ELR (cell line): ENCODE measurements around the gene MT1G.
A peak's percentile ranks its signal among the peaks of the same experiment; 100 is the strongest.
"Not testable (repeated sequence)": the region's sequence is repeated elsewhere in the genome, so short reads cannot be mapped to it uniquely, and the experiment has no call there.

Source experiments
- DNase-seq: peaks from one replicate; pipeline ENCODE4 v3.0.0-alpha.2; 2015; ENCODE audit warnings: low read depth

Gene MT1G

DNA sequence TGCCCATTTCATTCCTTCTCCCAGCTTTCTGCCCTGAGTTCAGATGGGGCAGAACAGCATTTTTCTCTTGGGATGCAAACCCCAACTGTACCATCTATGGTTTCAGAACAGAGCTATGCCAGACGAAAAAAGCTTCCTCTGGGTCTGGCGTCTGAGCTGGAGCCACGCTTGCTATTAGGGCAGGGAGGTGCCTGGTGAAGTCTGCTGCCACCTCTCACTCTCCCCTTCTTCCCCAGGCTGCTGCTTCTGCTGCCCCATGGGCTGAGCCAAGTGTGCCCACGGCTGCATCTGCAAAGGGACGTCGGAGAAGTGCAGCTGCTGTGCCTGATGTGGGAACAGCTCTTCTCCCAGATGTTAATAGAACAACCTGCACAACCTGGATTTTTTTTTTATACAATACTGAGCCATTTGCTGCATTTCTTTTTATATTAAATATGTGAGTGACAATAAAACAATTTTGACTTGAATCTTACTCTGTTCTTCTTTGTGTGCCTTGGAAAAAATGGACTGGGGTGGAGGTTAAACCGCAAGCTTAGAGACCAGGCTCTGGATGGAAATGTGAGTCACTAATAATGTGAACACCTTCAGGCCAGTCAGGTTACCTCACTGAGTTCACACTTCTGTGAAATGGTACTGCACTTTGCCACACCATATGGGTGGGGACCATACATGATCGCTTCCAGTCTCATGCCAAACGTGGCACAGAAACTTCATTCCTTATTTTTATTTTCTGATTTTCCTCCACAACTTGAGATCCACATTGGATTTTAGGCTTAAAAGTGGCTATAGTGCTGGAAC lies 31.1 kb downstream of the MT1G start:
- no peak for DNase-seq

GRCh38 chr16:56635441-56635967 lies 32.4 kb downstream of the MT1G start:
- no peak for DNase-seq

GRCh38 chr16:56634715-56635440 lies 33.0 kb downstream of the MT1G start:
- DNase-seq: no peak

DNA sequence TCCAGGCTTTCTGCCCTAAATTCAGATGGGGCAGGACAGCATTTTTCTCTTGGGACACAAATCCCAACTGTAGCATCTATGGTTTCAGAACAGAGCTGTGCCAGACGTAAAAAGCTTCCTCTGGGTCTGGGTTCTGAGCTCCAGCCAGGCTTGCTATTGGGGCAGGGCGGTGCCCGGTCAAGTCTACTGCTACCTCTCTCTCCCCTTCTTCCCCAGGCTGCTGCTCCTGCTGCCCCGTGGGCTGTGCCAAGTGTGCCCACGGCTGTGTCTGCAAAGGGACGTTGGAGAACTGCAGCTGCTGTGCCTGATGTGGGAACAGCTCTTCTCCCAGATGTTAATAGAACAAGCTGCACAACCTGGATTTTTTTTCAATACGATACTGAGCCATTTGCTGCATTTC lies 34.3 kb downstream of the MT1G start:
- DNase-seq: no peak

DNA sequence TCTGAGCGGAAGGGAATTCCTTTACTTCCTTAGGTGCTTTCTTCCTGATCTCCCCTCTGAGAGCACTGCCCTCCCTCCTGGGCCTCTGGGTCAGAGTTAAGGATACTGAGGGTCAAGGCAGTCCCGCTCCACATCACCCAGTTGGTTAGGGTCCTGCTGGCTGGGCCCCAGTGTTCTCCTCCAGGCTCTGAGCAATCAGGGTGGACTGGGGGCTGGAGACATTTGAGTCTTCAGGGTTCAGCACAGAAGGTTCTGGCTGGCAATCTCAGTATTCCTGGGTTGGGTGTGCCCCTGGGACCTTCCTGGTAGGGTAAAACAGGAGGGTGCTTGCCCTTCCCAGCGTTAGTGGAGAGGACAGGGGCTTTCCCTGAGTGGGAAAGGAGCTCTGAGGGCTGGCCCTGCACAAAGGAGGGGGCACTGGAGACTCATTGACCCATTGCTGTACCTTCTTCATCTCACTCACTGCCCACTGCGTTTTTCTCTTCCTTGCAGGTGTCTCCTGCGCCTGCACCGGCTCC lies 35.0 kb downstream of the MT1G start:
- no peak for DNase-seq

DNA sequence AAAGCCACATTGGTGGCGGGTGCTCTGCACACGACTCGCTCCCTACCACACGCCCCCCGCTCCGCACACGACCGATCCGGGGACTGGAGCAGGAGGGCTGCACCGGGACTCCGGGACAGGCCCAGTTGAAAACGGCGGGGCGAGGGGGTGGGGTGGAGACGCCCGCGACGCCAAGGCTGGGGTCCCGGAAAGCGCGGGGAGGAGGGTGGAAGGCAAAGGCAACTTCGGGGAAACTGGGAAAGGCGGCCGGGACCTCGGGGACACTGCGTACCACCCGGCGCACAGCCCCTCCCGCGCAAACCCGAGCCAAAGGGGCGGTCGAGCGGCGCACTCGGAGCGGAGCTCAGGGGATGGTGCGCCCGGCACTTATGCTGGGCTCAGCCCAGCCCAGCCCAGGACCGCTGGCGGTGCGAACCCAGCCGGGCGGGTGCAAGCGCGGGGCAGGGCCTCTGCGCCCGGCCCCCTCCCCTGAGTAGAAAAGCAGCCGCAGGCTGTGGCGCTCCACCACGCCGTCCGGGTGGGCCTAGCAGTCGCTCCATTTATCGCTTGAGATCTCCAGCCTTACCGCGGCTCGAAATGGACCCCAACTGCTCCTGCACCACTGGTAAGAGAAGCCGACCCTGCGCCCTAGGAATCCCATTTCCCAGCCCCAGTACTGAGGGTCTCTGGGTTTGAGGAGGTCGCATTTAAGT lies 35.6 kb downstream of the MT1G start, which contains the start of gene MT1M:
Gene MT1M (plus strand): TSS at position 504 of the 692 bp plus-strand sequence. CDS start 73 bp downstream, at position 577.
- peak; percentile 40 for DNase-seq

- DNase-seq: peak; percentile 19
Measured at GRCh38 chr16:56631832-56632155, 36.1 kb downstream of the MT1G start.

DNA sequence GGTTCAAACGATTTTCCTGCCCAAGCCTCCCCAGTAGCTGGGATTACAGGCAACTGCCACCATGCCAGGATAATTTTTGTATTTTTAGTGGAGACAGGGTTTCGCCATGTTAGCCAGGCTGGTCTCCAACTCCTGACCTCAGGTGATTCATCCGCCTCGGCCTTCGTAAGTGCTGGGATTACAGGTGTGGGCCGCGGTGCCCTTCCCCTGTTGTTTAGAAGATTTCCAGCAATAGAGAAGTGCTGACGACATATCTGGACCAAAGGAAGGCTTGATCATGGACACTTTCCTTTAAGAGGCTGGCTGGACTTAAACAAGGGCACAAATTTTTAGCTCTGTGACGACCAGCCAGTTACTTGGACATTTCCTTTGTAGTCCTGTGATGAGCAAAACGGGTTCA lies 36.7 kb downstream of the MT1G start:
- DNase-seq: no peak

GRCh38 chr16:56630134-56630533 lies 37.7 kb downstream of the MT1G start:
- DNase-seq: no peak

DNA sequence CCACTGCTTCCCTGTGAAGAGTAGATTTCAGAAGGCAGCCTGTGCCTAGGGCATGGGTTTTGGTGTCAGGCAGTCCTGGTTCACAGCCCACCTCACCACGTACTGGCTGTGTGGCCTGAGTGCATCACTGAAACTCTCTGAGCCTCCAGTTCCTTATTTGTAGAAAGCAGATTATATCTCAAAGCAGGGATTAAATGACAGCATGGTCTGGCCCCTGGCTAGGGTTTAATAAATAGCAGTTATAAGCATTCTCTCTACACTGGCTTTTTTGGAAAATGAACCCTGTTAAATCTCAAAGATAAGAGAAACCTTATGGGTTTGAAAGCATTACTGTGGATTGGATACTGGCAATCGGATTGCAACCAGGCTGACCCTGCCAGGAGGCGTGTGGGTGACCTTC lies 38.3 kb downstream of the MT1G start:
- DNase-seq: no peak

- DNase-seq: peak; percentile 40
Measured at GRCh38 chr16:56628486-56629350, 39.1 kb downstream of the MT1G start.

GRCh38 chr16:56626685-56627084 lies 41.2 kb downstream of the MT1G start:
- DNase-seq: no peak

- peak; percentile 82 for DNase-seq
Measured at GRCh38 chr16:56625943-56626654, 41.8 kb downstream of the MT1G start.

DNA sequence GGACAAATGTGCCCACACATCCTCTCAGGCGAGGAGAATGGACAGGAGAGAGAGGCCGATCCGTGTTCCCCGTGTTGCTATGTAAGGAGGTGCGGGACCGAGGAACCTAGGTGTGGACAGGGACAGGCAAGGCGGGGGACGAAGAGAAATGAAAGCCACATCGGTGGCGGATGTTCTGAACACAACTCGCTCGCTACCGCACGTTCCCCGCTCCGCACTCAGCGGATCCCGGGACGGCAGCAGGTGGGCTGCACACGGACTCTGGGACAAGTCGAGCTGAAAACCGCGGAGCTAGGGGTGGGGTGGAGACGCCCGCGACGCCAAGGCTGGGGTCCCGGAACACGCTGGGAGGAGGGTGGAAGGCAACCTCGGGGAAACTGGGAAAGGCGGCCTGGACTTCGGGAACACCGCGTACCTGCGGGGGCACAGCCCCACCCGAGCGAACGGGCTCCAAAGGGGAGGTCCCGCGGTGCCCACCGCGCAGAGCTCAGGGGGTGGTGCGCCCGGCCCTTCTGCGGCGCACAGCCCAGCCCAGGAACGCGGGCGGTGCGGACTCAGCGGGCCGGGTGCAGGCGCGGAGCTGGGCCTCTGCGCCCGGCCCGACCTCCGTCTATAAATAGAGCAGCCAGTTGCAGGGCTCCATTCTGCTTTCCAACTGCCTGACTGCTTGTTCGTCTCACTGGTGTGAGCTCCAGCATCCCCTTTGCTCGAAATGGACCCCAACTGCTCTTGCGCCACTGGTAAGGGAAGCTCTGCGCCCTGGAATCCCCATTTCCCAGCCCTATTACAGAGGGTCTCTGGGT lies 42.5 kb downstream of the MT1G start, which contains the start of gene MT1E:
Gene MT1E (plus strand): TSS at position 642 of the 803 bp plus-strand sequence. CDS start 71 bp downstream, at position 713.
- DNase-seq: peak; percentile 86

- DNase-seq: no peak
Measured at GRCh38 chr16:56623637-56624036, 44.2 kb downstream of the MT1G start.

GRCh38 chr16:56623184-56623583 lies 44.7 kb downstream of the MT1G start:
- DNase-seq: not testable (repeated sequence)

- DNase-seq: not testable (repeated sequence)
Measured at GRCh38 chr16:56621665-56622445, 46.0 kb downstream of the MT1G start.

GRCh38 chr16:56620339-56620897 lies 47.4 kb downstream of the MT1G start:
- no peak for DNase-seq

DNA sequence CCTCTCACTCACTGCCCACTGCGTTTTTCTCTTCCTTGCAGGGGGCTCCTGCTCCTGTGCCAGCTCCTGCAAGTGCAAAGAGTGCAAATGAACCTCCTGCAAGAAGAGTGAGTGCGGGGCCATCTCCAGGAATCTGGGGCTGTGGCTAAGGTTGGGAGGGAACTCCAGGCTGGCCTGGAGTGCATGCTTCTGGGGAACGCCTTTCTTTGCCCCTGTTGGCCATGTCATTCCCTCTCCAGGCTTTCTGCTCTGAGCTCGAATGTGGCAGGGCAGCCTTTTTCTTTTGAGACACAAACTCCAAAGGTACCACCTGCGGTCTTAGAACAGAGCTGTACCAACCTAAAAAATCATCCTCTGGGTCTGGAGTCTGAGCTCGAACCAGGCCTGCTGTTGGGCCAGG lies 49.7 kb downstream of the MT1G start:
- DNase-seq: no peak
